HepG2 (cell line): ENCODE measurements around the gene PNO1. TPM values are rescaled to one million over a fixed set of nuclear protein-coding genes. Genes with fewer than 3 reads are reported as not detected.

Experiments
- ATAC-seq: fragments of 200-7000 bp; cut with Tn5 transposase; 3 replicates; pipeline ENCODE4 v1.9.1; 2020; ENCODE audit warnings: mild to moderate bottlenecking, moderate library complexity
- BruUV-seq: library from RNA; stranded (reverse); fragments of 400-500 nt; replicated peaks from 2 replicates; lab custom pipeline; 2021; lab: Mats Ljungman, UMichigan
- CTCF ChIA-PET: fragments of 300-600 bp; formaldehyde crosslinking; extraction: SDS; loops from one replicate; lab custom pipeline; 2021; ENCODE audit warnings: low total read pairs, inconsistent platforms, low intra/inter-chr PET ratio; lab: Yijun Ruan, JAX
- POLR2A ChIA-PET: fragments of 350-600 bp; sonication (Branson Sonifier 250); formaldehyde crosslinking; loops from one replicate; lab custom pipeline; 2020; ENCODE audit warnings: antibody characterized with exemption, inconsistent platforms; lab: Yijun Ruan, JAX
- DNase-seq: peaks from one replicate; pipeline ENCODE4 v3.0.0-alpha.2; 2015; ENCODE audit warnings: low spot score
- FAIRE-seq: peaks from 3 replicates; lab custom pipeline; 2011; peaks lifted over from hg19 to GRCh38; lab: Jason Lieb, UNC
- H2AFZ ChIP-seq: one replicate; pipeline ENCODE4 v1.6.1; 2011; ENCODE audit warnings: low read length, inconsistent platforms
- H3K27ac ChIP-seq: fragments of 300-600 bp; 3 replicates; pipeline ENCODE4 v1.8.0; 2011; ENCODE audit warnings: mixed run types, mild to moderate bottlenecking, mixed read lengths, low read length, inconsistent platforms; ENCODE audit not compliant: insufficient read depth; ENCODE audit errors: extremely low read length
- H3K27me3 ChIP-seq, 2 experiments: fragments of 200-600 bp in 1 of 2; 2 replicates in 1 of 2; 3 replicates in 1 of 2; pipeline versions ENCODE4 v1.6.0 to v1.8.0; 2011; ENCODE audit warnings: low read length in 2 of 2, mild to moderate bottlenecking in 2 of 2, moderate library complexity in 2 of 2, inconsistent platforms in 1 of 2; ENCODE audit not compliant: insufficient read depth in 2 of 2, control insufficient read depth in 1 of 2
- H3K36me3 ChIP-seq, 2 experiments: fragments of 200-600 bp in 1 of 2; replicated peaks in 1 of 2; 2 replicates in 1 of 2; 3 replicates in 1 of 2; pipeline versions ENCODE4 v1.5.1 to v1.8.0; 2011; ENCODE audit warnings: low read length in 2 of 2, inconsistent platforms in 1 of 2; ENCODE audit not compliant: insufficient read depth in 2 of 2, control insufficient read depth in 1 of 2
- H3K4me1 ChIP-seq: 2 replicates; pipeline ENCODE4 v1.5.1; 2012; ENCODE audit warnings: low read length, inconsistent platforms; ENCODE audit not compliant: insufficient read depth
- H3K4me2 ChIP-seq: 2 replicates; pipeline ENCODE4 v1.6.0; 2011; ENCODE audit warnings: low read depth, low read length, inconsistent platforms
- H3K4me3 ChIP-seq, 3 experiments: fragments of 200-600 bp in 1 of 3; sonication (generic), shearing (Covaris generic) in 1 of 3; replicated peaks in 1 of 3; 2 replicates each; pipeline ENCODE4 v1.5.1; 2011 to 2016; ENCODE audit warnings: low read length in 3 of 3, inconsistent platforms in 2 of 3, low read depth in 2 of 3, mild to moderate bottlenecking in 2 of 3, control low read depth in 1 of 3, mixed read lengths in 1 of 3; ENCODE audit not compliant: insufficient read depth in 1 of 3
- H3K79me2 ChIP-seq: one replicate; pipeline ENCODE4 v1.6.1; 2011; ENCODE audit warnings: low read length, inconsistent platforms; ENCODE audit not compliant: insufficient read depth
- H3K9ac ChIP-seq: 2 replicates; pipeline ENCODE4 v1.6.0; 2011; ENCODE audit warnings: mild to moderate bottlenecking, low read depth, low read length, inconsistent platforms; ENCODE audit not compliant: insufficient read depth
- H3K9me3 ChIP-seq: 2 replicates; pipeline ENCODE4 v1.5.1; 2012; ENCODE audit warnings: mild to moderate bottlenecking, low read length
- H4K20me1 ChIP-seq: 2 replicates; pipeline ENCODE4 v1.6.0; 2011; ENCODE audit warnings: inconsistent platforms, mild to moderate bottlenecking, low read length, moderate library complexity; ENCODE audit not compliant: insufficient read depth
- BCL6 ChIP-seq: IDR thresholded peaks from 2 replicates; pipeline ENCODE4 v1.6.1; 2016; ENCODE audit warnings: missing genetic modification reagents, missing compliant biosample characterization
- EED ChIP-seq: sonication (generic); formaldehyde crosslinking; IDR thresholded peaks from 2 replicates; pipeline ENCODE4 v1.5.0; 2020; ENCODE audit warnings: mild to moderate bottlenecking, missing genetic modification reagents
- EP300 ChIP-seq, 3 experiments: sonication (generic) in 1 of 3; formaldehyde crosslinking in 1 of 3; IDR thresholded peaks; 2 replicates each; pipeline versions ENCODE4 v1.5.1 to v1.6.1; 2011 to 2020; ENCODE audit warnings: low read depth in 2 of 3, low read length in 2 of 3, borderline replicate concordance in 1 of 3, improper control_type of control experiment in 1 of 3, mild to moderate bottlenecking in 1 of 3, missing genetic modification reagents in 1 of 3, moderate library complexity in 1 of 3
- FOXP1 ChIP-seq, 2 experiments: fragments of 450-650 bp in 1 of 2; IDR thresholded peaks; 2 replicates each; pipeline ENCODE4 v1.6.1; 2017 to 2018; ENCODE audit warnings: antibody characterized with exemption in 1 of 2
- PITX1 ChIP-seq: sonication (generic); formaldehyde crosslinking; IDR thresholded peaks from 2 replicates; pipeline ENCODE4 v1.5.1; 2020; ENCODE audit warnings: mild to moderate bottlenecking, missing genetic modification reagents
- PRDM10 ChIP-seq: sonication (generic); formaldehyde crosslinking; IDR thresholded peaks from 2 replicates; pipeline ENCODE4 v1.4.0; 2020; ENCODE audit warnings: low read depth, missing genetic modification reagents
- ZFYVE20 ChIP-seq: sonication (generic); formaldehyde crosslinking; IDR thresholded peaks from 2 replicates; pipeline ENCODE4 v1.8.0; 2023; ENCODE audit warnings: low read depth, mild to moderate bottlenecking, moderate library complexity, missing genetic modification reagents, borderline replicate concordance
- ZNF3 ChIP-seq: IDR thresholded peaks from 2 replicates; pipeline ENCODE4 v1.7.0; 2017; ENCODE audit warnings: inconsistent platforms
- ZNF432 ChIP-seq: sonication (generic); formaldehyde crosslinking; IDR thresholded peaks from 2 replicates; pipeline ENCODE4 v1.5.0; 2020; ENCODE audit warnings: missing genetic modification reagents, mild to moderate bottlenecking, borderline replicate concordance
- ZNF639 ChIP-seq: conservative IDR thresholded peaks from 2 replicates; pipeline ENCODE4 v1.6.1; 2018; ENCODE audit warnings: missing genetic modification reagents
- WGBS: methylation state at CpG from one replicate; pipeline ENCODE4 v1.1.6; 2017; ENCODE audit warnings: low lambda C conversion rate; 5-methylcytosine and 5-hydroxymethylcytosine counted together
- in situ Hi-C: cut with HindIII; loops from 2 replicates; pipeline ENCODE4 v1.10.0; 2017; ENCODE audit warnings: low pct_unique_long_range_greater_than_20kb; ENCODE audit not compliant: extremely low pct_ligation_motif_present
- intact Hi-C: fragments of 100-400 bp; cut with micrococcal nuclease; formaldehyde crosslinking; loops from one replicate; pipeline ENCODE4 v1.10.0; 2022; ENCODE audit not compliant: unreplicated experiment
- polyA plus RNA-seq, 8 experiments: library from polyadenylated mRNA; depleted of rRNA in 3 of 8; stranded (reverse) in 7 of 8; unstranded in 1 of 8; fragments of >200 nt; fragmentation: Illumina TruSeq in 4 of 8; extraction: Trizol in 4 of 8; gene quantifications; 2 replicates each; pipeline versions ENCODE4 v1.2.1 to v1.2.3, GENCODE V29; 2011 to 2016; ENCODE audit warnings: low read depth in 4 of 8, missing spikeins in 1 of 8, mixed read lengths in 1 of 8; ENCODE audit not compliant: insufficient read depth in 1 of 8
- total RNA-seq, 5 experiments: library from RNA; depleted of rRNA; stranded (reverse); fragments of >200 nt; fragmentation: Illumina TruSeq; extraction: Trizol; gene quantifications; 2 replicates each; pipeline ENCODE4 v1.2.3, GENCODE V29; 2016; ENCODE audit warnings: low read depth in 1 of 5
- TF ChIP-seq, protein P1 (sequence below): sonication (generic); formaldehyde crosslinking; conservative IDR thresholded peaks from 2 replicates; pipeline ENCODE4 v1.5.0; 2020; ENCODE audit warnings: missing genetic modification reagents
- TF ChIP-seq, protein P2 (sequence below): sonication (generic); formaldehyde crosslinking; IDR thresholded peaks from 2 replicates; pipeline ENCODE4 v1.5.1; 2020; ENCODE audit warnings: missing genetic modification reagents, mild to moderate bottlenecking, borderline replicate concordance
- TF ChIP-seq, protein P3 (sequence below): sonication (generic); formaldehyde crosslinking; IDR thresholded peaks from 2 replicates; pipeline ENCODE4 v1.4.0; 2020; ENCODE audit warnings: missing genetic modification reagents

The PNO1 gene
- total and polyA plus RNA-seq, 2 of the 13 experiments (the other 11 are each of a cell fraction or from before 2014, with no cell fraction given), result 12.8 to 48.5 TPM

DNA sequence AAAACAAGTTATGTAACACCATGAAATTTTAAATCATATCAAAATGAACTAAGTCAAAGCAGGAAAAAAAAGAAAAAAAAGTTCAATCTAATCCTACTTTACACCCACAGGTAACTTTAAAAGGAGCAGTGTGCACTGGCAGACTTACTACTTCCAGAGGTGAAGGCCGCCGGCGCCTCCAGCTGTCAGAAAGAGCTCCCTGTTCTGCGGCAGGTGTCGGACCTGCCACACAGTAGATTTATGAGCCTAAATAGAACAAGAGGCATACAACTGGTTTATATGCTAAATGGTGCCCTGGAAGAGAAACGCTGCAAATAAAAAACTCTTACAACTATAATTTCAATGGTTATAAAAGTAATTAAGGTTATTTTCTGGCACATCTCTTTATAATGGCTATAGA lies 23.1 kb upstream of the PNO1 start:
- no peak for DNase-seq
- H3K4me1 ChIP-seq, result no peaks in the 10 kb centered on the region
- H3K27ac ChIP-seq, result no peak overlapping the region
- H3K9ac ChIP-seq, result no peak overlapping the region
- no peaks in the 10 kb centered on the region for H3K9me3 ChIP-seq
- in situ Hi-C loops (no loop called here), intact Hi-C loops (no loop called here)
- BruUV-seq, result no TSS peak
- CTCF ChIA-PET, result no interaction called here
- no peaks in the 10 kb centered on the region for H3K27me3 ChIP-seq
- WGBS, result 97% methylated on average over 6 of the region's 6 CpGs
- H3K79me2 ChIP-seq, result no peaks in the 10 kb centered on the region
- H3K36me3 ChIP-seq, result peaks cover 3 to 6% of the 10 kb centered on the region in 2 experiments; a peak in 3 of 5 replicates
- no peak overlapping the region for H3K4me3 ChIP-seq
- no peak overlapping the region for H3K4me2 ChIP-seq
- H2AFZ ChIP-seq, result no peak overlapping the region
- no peaks in the 10 kb centered on the region for H4K20me1 ChIP-seq
- FAIRE-seq, result no peak
- ATAC-seq, result no peak
- POLR2A ChIA-PET, result no interaction called here
- TF ChIP-seq FOXP1 (IDR thresholded peaks at IDR 0.05) (no peak), FOXP1 (CRISPR knock-in tag; IDR thresholded peaks at IDR 0.05) (no peak), ZNF639 (CRISPR knock-in tag) (no peak), PITX1 (no peak), ZNF3 (CRISPR knock-in tag) (no peak), BCL6 (CRISPR knock-in tag) (no peak), EED (CRISPR knock-in tag) (no peak), PRDM10 (CRISPR knock-in tag) (no peak), ZNF432 (no peak), ZFYVE20 (CRISPR knock-in tag) (no peak), EP300 (IDR thresholded peaks at IDR 0.05; ENCODE audit: low read depth in 2 of 2, low read length in 2 of 2) (no peak), EP300 (CRISPR knock-in tag; IDR thresholded peaks at IDR 0.05; ENCODE audit: borderline replicate concordance) (no peak)
- TF ChIP-seq, protein P1, sequence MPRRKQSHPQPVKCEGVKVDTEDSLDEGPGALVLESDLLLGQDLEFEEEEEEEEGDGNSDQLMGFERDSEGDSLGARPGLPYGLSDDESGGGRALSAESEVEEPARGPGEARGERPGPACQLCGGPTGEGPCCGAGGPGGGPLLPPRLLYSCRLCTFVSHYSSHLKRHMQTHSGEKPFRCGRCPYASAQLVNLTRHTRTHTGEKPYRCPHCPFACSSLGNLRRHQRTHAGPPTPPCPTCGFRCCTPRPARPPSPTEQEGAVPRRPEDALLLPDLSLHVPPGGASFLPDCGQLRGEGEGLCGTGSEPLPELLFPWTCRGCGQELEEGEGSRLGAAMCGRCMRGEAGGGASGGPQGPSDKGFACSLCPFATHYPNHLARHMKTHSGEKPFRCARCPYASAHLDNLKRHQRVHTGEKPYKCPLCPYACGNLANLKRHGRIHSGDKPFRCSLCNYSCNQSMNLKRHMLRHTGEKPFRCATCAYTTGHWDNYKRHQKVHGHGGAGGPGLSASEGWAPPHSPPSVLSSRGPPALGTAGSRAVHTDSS (CRISPR knock-in tag), result no peak
- TF ChIP-seq, protein P2, sequence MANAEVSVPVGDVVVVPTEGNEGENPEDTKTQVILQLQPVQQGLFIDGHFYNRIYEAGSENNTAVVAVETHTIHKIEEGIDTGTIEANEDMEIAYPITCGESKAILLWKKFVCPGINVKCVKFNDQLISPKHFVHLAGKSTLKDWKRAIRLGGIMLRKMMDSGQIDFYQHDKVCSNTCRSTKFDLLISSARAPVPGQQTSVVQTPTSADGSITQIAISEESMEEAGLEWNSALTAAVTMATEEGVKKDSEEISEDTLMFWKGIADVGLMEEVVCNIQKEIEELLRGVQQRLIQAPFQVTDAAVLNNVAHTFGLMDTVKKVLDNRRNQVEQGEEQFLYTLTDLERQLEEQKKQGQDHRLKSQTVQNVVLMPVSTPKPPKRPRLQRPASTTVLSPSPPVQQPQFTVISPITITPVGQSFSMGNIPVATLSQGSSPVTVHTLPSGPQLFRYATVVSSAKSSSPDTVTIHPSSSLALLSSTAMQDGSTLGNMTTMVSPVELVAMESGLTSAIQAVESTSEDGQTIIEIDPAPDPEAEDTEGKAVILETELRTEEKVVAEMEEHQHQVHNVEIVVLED (CRISPR knock-in tag), result no peak
- TF ChIP-seq, protein P3, sequence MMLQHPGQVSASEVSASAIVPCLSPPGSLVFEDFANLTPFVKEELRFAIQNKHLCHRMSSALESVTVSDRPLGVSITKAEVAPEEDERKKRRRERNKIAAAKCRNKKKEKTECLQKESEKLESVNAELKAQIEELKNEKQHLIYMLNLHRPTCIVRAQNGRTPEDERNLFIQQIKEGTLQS (CRISPR knock-in tag), result no peak
